ENCODE data around the gene FKBP2.

Gene FKBP2

GRCh38 chr11:64220271-64220670, 20.6 kb upstream of the FKBP2 start:
- TF ChIP-seq CTCF (IDR thresholded peaks at IDR 0.05; ENCODE audit: low read depth, low read length), result no peak

GRCh38 chr11:64220798-64221197, 20.1 kb upstream of the FKBP2 start:
- TF ChIP-seq CTCF (IDR thresholded peaks at IDR 0.05; ENCODE audit: low read depth, low read length), result no peak
- H3K4me3 ChIP-seq (ENCODE audit: low read depth, low read length), result no peak overlapping the region

More at GRCh38 chr11:64220271-64220670, 20.6 kb upstream of the FKBP2 start:
- no peak overlapping the region for H3K4me3 ChIP-seq (ENCODE audit: low read depth, low read length)

- no peak for TF ChIP-seq CTCF (IDR thresholded peaks at IDR 0.05; ENCODE audit: low read depth, low read length)
- H3K4me3 ChIP-seq (ENCODE audit: low read depth, low read length), result no peak overlapping the region
These were observed 18.3 kb upstream of the FKBP2 start for GRCh38 chr11:64222651-64223000.

- TF ChIP-seq CTCF (IDR thresholded peaks at IDR 0.05; ENCODE audit: low read depth, low read length), result no peak
- no peak overlapping the region for H3K4me3 ChIP-seq (ENCODE audit: low read depth, low read length)
These were observed 17.8 kb upstream of the FKBP2 start for GRCh38 chr11:64223001-64223651.

GRCh38 chr11:64224151-64224890, 16.6 kb upstream of the FKBP2 start:
- TF ChIP-seq CTCF (IDR thresholded peaks at IDR 0.05; ENCODE audit: low read depth, low read length), result no peak
- H3K4me3 ChIP-seq (ENCODE audit: low read depth, low read length), result no peak overlapping the region

- peak overlapping the region; percentile 85 for H3K4me3 ChIP-seq (ENCODE audit: low read depth, low read length)
- 0 out of 2 replicates have a peak, but pooled peaks have one; percentile 2 for TF ChIP-seq CTCF (IDR thresholded peaks at IDR 0.05; ENCODE audit: low read depth, low read length)
These were observed 15.8 kb upstream of the FKBP2 start for GRCh38 chr11:64224891-64225607.

Data from WI38 (cell line).